Measurements from ENCODE around the gene GALNT2.

Gene GALNT2

GRCh38 chr1:230112782-230113181, 45.7 kb downstream of the GALNT2 start:
- DNase-seq (ENCODE audit: low read depth), result no peak

- no peak for DNase-seq (ENCODE audit: low read depth)
Observed at GRCh38 chr1:230113235-230113592, 46.2 kb downstream of the GALNT2 start.

GRCh38 chr1:230113593-230114236, 46.7 kb downstream of the GALNT2 start:
- no peak for DNase-seq (ENCODE audit: low read depth)

- DNase-seq (ENCODE audit: low read depth), result no peak
Observed at GRCh38 chr1:230114237-230114651, 47.2 kb downstream of the GALNT2 start.

- DNase-seq (ENCODE audit: low read depth), result no peak
Observed at GRCh38 chr1:230117694-230118093, 50.7 kb downstream of the GALNT2 start.

GRCh38 chr1:230119340-230119739, 52.3 kb downstream of the GALNT2 start:
- DNase-seq (ENCODE audit: low read depth), result no peak

- DNase-seq (ENCODE audit: low read depth), result no peak
Observed at GRCh38 chr1:230120289-230120920, 53.4 kb downstream of the GALNT2 start.

- DNase-seq (ENCODE audit: low read depth), result no peak
Observed at GRCh38 chr1:230120921-230121381, 53.9 kb downstream of the GALNT2 start.

- no peak for DNase-seq (ENCODE audit: low read depth)
Observed at GRCh38 chr1:230121950-230122349, 54.9 kb downstream of the GALNT2 start.

GRCh38 chr1:230122366-230123279, 55.6 kb downstream of the GALNT2 start:
- DNase-seq (ENCODE audit: low read depth), result no peak

GRCh38 chr1:230123280-230124185, 56.5 kb downstream of the GALNT2 start:
- DNase-seq (ENCODE audit: low read depth), result no peak

GRCh38 chr1:230124186-230125128, 57.4 kb downstream of the GALNT2 start:
- no peak for DNase-seq (ENCODE audit: low read depth)

- DNase-seq (ENCODE audit: low read depth), result no peak
Observed at GRCh38 chr1:230125141-230125540, 58.1 kb downstream of the GALNT2 start.

- DNase-seq (ENCODE audit: low read depth), result no peak
Observed at GRCh38 chr1:230125640-230126528, 58.8 kb downstream of the GALNT2 start.

- no peak for DNase-seq (ENCODE audit: low read depth)
Observed at GRCh38 chr1:230126529-230127104, 59.6 kb downstream of the GALNT2 start.

- DNase-seq (ENCODE audit: low read depth), result no peak
Observed at GRCh38 chr1:230127105-230128054, 60.3 kb downstream of the GALNT2 start.

GRCh38 chr1:230128569-230129285, 61.7 kb downstream of the GALNT2 start:
- DNase-seq (ENCODE audit: low read depth), result no peak
